ENCODE data around the gene CREB5.
"Not testable (repeated sequence)": the region's sequence is repeated elsewhere in the genome, so short reads cannot be mapped to it uniquely, and the experiment has no call there.

Gene CREB5

DNA sequence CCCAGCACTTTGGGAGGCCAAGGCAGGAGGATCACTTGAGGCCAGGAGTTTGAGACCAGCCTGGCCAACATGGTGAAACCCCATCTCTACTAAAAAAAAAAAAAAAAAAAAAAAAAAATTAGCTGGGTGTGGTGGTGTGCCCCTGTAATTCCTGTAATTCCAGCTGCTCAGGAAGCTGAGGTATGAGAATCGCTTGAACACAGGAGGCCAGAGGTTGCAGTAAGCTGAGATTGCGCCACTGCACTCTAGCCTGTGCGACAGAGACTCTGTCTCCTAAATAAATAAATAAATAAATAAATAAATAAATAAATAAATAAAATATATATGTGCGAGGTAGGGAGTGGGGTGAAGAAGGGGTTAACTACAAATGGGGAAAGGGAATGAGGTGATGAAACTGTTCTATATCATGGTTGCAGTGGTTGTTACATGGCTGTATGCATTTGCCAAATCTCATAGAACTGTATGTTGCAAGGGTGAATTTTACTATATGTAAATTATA, 199.1 kb downstream of the CREB5 start:
- DNase-seq (ENCODE audit: low read depth) = not testable (repeated sequence)

GRCh38 chr7:28613262-28613661, 200.9 kb downstream of the CREB5 start:
- no peak for DNase-seq (ENCODE audit: low read depth)

DNA sequence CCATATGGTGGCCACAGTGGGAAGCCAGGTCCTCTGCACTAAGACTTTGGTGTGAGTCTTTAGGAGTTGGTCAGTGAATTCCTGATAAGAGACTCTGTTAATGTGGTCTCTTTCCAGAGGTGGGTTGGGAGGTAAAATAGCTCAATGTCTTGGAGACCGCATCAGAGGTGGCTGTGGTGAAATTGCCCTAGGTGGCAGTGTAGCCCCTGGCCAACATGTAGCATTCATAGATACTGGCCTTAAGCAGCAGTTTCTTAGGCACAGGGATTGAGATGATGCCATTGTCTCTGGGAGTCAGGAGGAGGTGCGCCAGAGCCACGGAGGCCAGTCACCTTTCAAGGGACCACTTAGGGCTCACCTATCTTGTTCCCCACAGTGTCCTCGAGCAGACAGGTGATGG, 202.8 kb downstream of the CREB5 start:
- DNase-seq (ENCODE audit: low read depth) = no peak

GRCh38 chr7:28617308-28617880, 205.1 kb downstream of the CREB5 start:
- no peak for DNase-seq (ENCODE audit: low read depth)

DNA sequence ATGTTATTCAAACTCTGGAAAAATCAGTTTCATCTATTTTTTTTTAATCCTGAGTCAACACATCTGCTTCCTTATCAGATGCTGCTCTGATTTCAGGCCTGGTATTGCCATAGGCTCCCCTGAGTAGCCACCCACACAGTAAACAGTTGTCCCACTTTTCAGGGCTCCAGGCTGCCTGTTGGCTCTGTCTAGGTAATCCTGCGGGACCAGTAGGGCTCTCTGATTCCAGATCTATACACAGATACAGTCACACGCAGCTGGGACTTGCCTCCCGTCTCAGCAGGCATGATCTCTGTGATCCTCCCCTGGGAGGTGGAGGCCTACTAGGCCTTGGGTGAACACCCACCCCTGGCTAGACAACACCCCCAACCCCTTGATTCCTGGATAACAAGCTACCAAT, 206.1 kb downstream of the CREB5 start:
- DNase-seq (ENCODE audit: low read depth) = no peak

DNA sequence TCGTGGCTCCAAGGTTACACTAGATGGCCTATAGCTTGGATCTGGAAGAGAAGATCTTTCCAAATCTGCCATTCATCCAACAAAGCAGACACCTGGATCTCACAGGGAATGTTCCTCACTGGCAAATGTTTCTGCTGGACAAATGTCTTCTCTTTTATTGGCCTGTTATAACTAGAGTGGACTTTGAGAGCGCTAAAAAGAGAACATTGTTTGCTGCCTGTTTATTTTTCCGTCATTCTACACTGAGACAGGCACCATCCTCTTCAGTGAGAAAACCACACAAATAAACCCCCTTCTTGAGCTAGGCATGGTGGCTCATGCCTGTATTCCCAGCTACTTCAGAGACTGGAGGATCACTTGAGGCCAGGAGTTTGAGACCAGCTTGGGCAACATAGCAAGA, 206.9 kb downstream of the CREB5 start:
- DNase-seq (ENCODE audit: low read depth) = no peak

- no peak for DNase-seq (ENCODE audit: low read depth)
Observed at GRCh38 chr7:28621369-28621841, 209.1 kb downstream of the CREB5 start.

GRCh38 chr7:28623105-28623730, 210.9 kb downstream of the CREB5 start:
- peak; percentile 71 for DNase-seq (ENCODE audit: low read depth)

- DNase-seq (ENCODE audit: low read depth) = no peak
Observed at GRCh38 chr7:28623863-28624262, 211.5 kb downstream of the CREB5 start.

DNA sequence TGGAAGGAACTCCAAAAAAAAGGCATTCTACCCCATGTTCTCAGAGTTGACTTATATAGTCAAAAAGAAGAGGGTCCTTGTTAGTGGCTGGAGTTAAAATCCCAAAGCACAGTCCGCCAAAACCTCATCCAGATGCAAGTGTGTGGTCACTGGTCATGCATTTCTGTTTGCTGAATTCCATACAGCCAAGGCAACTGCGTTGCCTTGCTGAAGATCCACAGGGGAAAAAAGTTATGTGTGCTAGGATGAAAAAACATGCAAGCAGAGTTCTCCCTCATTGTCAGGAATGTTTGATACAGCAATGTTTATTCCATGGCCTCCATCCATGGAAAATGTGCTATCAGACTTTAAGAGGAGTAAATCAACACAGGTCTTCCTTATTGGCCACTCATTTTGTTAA, 213.1 kb downstream of the CREB5 start:
- peak; percentile 40 for DNase-seq (ENCODE audit: low read depth)

- DNase-seq (ENCODE audit: low read depth) = no peak
Observed at GRCh38 chr7:28626221-28626620, 213.9 kb downstream of the CREB5 start.

DNA sequence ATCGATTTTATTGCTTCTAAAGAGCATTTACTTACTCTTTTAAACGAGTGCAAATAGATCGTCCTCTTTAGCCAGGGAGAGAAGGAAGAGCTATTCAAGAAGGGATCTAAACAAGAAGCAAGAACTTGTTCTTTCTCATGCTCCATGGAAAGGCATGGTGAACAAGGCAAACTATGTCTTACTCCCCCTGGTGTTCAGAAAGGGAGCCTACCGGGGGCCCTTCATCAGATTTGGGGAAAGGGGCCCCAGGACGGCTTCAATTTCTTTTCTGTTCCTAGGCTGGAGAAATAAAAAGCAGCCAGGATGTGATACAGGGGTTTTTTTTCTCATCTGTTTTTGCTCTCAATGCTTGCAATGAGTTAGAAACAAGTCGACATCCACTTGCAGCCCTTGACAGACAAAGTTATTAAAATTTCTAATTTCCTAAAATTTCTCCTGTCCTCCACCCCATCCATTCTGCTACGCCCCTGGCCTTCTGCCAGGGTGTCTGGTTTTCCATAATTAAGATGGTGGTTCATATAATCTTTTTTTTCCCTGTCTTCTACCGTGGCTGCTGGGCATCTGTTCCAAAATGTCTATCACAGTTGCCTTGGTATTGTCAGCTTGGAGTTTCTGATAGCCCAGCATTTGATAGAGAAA, 214.4 kb downstream of the CREB5 start:
- no peak for DNase-seq (ENCODE audit: low read depth)

DNA sequence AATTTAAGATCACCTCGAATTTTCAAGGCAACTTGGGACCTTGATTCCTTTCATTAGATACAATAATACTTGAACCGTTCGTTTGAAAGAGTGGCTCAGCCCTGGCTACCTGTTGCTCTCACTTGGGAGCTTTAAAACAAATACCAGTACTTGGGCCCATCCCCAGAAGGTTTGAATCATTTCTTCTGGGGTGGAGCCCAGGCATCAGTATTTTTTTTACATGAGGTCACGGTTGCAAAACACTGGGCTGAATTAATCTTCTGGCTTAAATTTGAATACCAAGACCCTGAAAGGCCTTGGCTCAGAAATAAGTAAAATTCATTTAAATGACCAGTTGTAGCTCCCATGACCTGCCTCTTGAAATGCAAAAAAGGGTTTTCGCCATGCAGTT, 214.9 kb downstream of the CREB5 start:
- DNase-seq (ENCODE audit: low read depth) = peak; percentile 72

- DNase-seq (ENCODE audit: low read depth) = no peak
Observed at GRCh38 chr7:28627896-28628295, 215.6 kb downstream of the CREB5 start.

DNA sequence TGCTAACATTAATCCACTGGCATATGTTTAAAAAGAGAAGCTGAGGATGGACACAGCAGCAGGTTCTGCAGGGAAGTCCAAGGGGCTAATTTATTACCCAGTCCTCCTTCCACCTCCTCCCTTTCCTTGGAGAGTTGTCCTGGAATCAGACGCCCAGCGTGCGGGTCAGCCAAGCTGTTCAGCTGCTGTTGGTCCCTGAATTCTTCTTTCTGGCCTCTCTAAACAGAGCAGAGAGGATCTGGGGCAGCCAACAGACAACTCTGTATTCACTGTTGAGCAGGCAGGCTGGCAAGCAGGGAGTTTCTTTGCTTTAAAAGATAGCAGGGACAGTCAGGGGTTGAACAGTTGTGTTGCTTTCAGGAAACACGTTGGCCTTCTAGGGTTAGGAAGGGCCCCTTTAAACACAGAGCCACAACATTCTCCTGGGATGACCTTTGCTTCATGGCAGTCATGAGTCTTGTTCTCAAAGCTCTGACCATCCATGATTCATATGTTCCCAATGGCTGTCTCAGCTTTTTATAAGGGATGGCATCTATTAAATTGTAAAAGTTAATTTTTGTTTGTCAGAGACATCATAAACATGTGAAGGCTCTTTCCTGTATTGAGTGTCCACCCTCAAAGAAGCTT, 217.0 kb downstream of the CREB5 start:
- DNase-seq (ENCODE audit: low read depth) = peak; percentile 79

GRCh38 chr7:28630350-28630749, 218.0 kb downstream of the CREB5 start:
- DNase-seq (ENCODE audit: low read depth) = no peak

GRCh38 chr7:28631995-28632394, 219.7 kb downstream of the CREB5 start:
- DNase-seq (ENCODE audit: low read depth) = no peak

DNA sequence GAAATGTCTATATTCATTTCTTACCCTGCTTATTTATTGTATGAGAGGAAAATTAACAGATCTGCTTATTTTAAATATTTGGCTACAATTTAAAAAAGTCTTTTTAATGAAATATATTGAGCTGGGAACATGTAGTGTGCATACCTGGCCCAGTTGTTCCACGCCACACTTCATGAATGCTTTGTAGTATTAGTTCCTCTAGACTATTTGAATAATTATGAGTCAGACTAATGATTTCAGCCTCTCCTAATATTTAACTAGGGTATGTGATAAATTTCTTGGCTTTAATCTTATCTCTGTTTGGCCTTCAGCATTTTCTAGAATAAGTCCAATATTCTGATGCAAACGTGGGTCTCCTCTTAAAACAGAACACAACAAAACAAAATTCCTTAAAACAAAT, 226.6 kb downstream of the CREB5 start:
- no peak for DNase-seq (ENCODE audit: low read depth)

GRCh38 chr7:28640001-28640400, 227.7 kb downstream of the CREB5 start:
- no peak for DNase-seq (ENCODE audit: low read depth)

DNA sequence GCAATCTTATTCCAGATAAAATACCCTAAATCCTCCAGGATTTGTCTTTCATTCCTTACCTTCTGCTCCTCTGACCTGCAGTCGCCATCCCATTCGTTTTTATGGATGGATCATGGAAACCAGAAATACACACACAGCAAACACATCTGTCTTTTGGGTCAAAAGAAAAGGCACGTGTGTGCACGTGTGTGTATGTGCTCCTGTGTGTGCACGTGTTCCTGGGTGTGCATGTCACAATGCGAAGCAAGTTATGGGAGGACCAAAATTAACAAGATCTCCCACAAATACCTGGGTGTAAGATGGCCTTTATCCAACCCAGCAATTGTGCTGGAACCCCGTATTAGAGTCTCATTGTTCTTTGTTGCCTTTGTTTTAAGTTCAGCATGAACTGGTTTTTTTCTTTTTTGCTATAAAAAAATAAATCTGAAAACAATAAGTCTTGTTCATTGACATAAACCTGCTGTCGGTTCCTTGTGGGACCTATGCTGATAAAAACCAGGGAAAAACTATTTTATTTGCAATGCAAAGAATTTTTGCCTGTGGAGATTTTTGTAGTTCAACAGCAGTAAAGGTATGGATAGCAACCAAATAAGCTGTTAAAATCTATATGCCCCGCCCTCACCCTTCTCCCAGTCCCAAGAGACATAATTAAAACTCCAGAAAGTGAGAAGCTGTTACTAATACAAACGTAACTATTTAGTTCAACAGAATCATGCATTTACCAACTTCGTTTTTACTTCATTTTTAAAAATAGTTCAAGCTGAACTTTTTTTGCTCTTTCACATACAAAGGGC, 229.6 kb downstream of the CREB5 start:
- no peak for DNase-seq (ENCODE audit: low read depth)

DNA sequence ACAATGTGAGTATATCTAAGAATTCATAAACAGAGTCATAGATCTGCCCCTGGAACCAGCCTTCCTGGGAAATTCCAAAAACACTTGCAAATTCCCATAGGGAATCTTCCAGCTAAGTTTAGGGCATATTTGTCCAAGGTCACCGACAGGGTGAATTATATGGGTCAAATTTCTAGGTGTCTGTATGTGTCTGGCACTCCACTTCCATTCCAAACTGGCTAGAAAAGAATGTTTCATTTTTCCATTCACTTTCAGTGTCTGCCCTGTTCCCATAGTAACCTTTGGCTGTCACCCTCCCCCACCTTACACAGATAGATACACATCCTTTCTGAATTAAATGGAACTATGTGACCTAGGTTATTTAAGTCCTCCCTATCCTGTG, 230.9 kb downstream of the CREB5 start:
- no peak for DNase-seq (ENCODE audit: low read depth)
